ENCODE results near the gene ANGPTL8. TPM values are rescaled to one million over a fixed set of nuclear protein-coding genes. Genes with fewer than 3 reads are reported as not detected.

Gene ANGPTL8
- total and polyA plus RNA-seq, 7 donors, result 0.08 to 14.6 (median 0.48) TPM; not detected in 2

DNA sequence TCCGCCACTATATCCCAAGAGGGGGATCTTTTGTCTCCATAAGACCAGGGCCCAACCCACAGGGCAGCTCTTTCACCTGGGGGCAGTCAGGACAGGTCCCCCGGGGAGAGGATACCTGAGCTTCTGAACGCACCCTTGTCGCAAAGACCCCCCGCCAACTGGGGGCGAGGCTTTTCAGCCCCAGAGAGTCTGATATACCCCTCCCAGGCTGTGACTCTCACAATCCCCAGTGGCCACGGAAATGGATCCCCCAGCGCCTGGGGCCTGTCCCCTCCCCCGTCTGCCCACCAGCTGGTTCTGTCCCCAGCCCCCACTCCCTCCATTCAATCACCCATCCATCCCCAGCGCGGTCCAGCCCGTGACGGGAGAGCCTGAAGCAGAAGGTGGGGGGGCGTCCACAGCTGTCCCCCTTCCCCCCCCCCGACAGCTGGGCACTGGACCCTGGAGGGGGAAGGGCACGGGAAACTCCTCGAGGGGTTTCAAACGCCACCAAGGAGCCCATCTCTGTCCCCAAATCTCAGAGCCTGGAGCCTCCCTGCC is 22.1 kb downstream of the ANGPTL8 start:
- TF ChIP-seq, protein P1, sequence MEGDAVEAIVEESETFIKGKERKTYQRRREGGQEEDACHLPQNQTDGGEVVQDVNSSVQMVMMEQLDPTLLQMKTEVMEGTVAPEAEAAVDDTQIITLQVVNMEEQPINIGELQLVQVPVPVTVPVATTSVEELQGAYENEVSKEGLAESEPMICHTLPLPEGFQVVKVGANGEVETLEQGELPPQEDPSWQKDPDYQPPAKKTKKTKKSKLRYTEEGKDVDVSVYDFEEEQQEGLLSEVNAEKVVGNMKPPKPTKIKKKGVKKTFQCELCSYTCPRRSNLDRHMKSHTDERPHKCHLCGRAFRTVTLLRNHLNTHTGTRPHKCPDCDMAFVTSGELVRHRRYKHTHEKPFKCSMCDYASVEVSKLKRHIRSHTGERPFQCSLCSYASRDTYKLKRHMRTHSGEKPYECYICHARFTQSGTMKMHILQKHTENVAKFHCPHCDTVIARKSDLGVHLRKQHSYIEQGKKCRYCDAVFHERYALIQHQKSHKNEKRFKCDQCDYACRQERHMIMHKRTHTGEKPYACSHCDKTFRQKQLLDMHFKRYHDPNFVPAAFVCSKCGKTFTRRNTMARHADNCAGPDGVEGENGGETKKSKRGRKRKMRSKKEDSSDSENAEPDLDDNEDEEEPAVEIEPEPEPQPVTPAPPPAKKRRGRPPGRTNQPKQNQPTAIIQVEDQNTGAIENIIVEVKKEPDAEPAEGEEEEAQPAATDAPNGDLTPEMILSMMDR (IDR thresholded peaks at IDR 0.05), result no peak
- peaks cover 0 to 31% (median 12%) of the 10 kb centered on the region in 3 donors for H3K27me3 ChIP-seq (ENCODE audit: insufficient read depth in 3 of 3, low read length in 2 of 3)
- H3K9me3 ChIP-seq, result no peaks in the 10 kb centered on the region
- H3K36me3 ChIP-seq (ENCODE audit: insufficient read depth in 1 of 2, low read depth in 1 of 2), result no peaks in the 10 kb centered on the region
- 13 to 26% (median 21%) methylated on average over 13 to 18 of the region's 18 CpGs for WGBS, 3 donors
- ATAC-seq (peak in 1 of 4 donors; percentile 3), DNase-seq (no peak)
- intact Hi-C loops (cut with DNase I), result no loop called here
- no peaks in the 10 kb centered on the region for H3K4me1 ChIP-seq
- H3K27ac ChIP-seq, result peak overlapping the region; percentile 76
- H3K4me3 ChIP-seq, result peak overlapping the region; percentile 70

DNA sequence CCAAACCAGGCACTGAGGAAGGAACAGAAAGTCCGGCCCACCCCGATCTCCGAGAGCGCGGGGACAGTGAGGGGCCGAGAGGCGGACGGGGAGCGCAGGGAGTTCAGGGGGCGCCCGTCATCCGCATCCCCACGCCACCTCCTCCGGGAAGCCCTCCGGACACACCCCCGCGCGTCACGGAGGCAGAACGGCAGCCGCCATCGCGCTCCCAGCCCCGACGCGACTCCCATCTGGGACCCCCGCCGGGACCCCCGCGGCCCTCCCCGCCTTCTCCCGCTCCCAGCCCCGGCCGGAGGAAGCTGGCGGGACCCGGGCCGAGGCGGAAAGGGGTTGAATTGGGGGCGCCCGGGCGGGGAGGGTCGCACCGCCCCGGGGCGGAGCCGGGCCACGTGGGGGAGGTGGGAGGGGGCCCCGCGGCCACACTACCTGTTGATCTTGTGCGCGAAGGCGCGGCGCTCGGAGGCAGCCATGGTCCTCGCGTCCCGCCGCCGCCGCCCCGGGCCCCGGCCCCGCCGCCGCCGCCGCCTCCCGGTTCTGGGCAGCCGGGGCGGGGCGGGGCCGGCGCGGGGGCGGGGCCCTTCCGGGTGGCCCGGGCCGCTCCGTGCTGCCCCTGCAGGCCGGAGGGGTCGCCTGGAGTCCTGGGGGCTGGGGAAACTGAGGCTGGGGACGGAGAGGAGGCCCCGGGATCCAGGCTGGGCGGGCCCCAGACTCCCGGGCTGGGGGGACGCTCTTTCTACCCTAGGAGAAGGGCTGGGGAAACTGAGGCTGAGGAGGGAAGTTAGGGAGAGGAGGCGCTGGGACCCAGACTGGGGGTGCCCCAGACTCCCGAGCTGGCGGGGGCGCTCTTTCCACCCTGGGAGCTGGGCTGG is 22.8 kb downstream of the ANGPTL8 start, which contains the start of gene DOCK6:
TSS of gene DOCK6 (minus strand) at position 554 of the 869 bp plus-strand sequence. CDS start at position 470, 84 bp downstream.
- Histone ChIP-seq H3K27me3 (ENCODE audit: insufficient read depth in 3 of 3, low read length in 2 of 3) (peaks cover 0 to 31% (median 12%) of the 10 kb centered on the region in 3 donors), H3K4me3 (peak within 1 kb of the TSS; percentile 70), H3K9me3 (no peaks in the 10 kb centered on the region), H3K4me1 (no peaks in the 10 kb centered on the region), H3K27ac (peak within 1 kb of the TSS; percentile 76), H3K36me3 (ENCODE audit: insufficient read depth in 1 of 2, low read depth in 1 of 2) (no peaks in the 10 kb centered on the region)
- 1 to 4% (median 2%) methylated on average over 41 to 91 of the region's 91 CpGs for WGBS, 3 donors
- DNase-seq, result peak; percentile 49 to 64
- intact Hi-C loops (cut with DNase I), result no loop called here
- ATAC-seq, result peak in 2 of 4 donors; percentile 17 to 49
- TF ChIP-seq, protein P1 (IDR thresholded peaks at IDR 0.05), result peak; percentile 21

DNA sequence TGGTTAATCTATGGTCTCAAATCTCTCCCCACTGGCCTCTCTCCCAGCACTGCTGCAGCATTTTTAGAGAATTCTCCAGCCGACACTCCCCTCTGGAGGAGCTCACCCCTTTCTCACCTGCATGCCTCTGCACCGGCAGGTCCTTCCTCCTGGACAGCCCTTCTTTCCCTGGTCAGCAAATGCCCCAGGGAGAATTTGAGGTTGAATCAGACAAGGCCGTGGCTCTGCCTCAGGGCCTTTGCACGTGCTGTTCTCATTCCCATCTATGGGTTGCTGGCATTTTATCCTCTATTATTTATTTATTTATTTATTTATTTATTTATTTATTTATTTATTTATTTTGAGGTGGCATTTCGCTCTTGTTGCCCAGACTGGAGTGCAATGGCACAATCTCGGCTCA is 24.3 kb downstream of the ANGPTL8 start:
- no peaks in the 10 kb centered on the region for H3K4me1 ChIP-seq
- TF ChIP-seq, protein P1 (IDR thresholded peaks at IDR 0.05), result no peak
- ATAC-seq (no peak), DNase-seq (no peak)
- intact Hi-C loops (cut with DNase I), result no loop called here
- peaks cover 0 to 31% (median 12%) of the 10 kb centered on the region in 3 donors for H3K27me3 ChIP-seq (ENCODE audit: insufficient read depth in 3 of 3, low read length in 2 of 3)
- H3K4me3 ChIP-seq, result no peak overlapping the region
- H3K27ac ChIP-seq, result no peak overlapping the region
- 87 to 95% (median 94%) methylated on average over 6 of the region's 6 CpGs for WGBS, 3 donors
- no peaks in the 10 kb centered on the region for H3K36me3 ChIP-seq (ENCODE audit: insufficient read depth in 1 of 2, low read depth in 1 of 2)
- no peaks in the 10 kb centered on the region for H3K9me3 ChIP-seq

DNA sequence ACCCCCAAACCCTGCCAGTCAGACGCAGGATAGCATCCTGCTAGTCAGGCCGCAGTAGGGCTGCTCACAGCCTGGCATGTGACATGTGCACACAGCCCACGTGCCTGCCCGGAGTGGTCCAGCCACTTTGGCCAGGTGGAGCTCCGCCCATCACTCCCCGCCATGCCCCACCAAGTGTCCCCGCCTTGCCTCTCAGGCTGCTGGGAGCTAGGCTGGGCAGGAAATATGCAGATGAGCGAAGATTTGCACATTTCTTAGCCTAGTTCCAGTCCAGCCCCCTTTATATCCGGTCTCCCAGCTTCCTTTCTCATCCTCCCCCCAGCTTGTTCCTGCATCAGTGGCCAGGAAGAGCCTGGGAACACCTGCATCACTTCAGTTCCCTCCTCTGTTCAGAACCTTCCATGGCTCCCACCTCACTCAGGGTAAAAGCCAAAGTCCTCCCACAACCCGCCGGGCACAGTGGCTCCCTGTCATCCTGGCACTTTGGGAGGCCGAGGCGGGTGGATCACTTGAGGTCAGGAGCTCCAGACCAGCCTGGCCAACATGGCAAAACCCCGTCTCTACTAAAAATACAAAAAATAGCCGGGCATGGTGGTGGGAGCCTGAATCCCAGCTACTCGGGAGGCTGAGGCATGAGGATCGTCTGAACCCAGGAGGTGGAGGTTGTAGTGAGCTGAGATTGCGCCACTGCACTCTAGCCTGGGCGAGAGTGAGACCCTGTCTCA is 25.2 kb downstream of the ANGPTL8 start:
- Histone ChIP-seq H3K27me3 (ENCODE audit: insufficient read depth in 3 of 3, low read length in 2 of 3) (peaks cover 0 to 31% (median 12%) of the 10 kb centered on the region in 3 donors), H3K9me3 (no peaks in the 10 kb centered on the region), H3K36me3 (ENCODE audit: insufficient read depth in 1 of 2, low read depth in 1 of 2) (no peaks in the 10 kb centered on the region), H3K4me3 (no peak overlapping the region), H3K27ac (no peak overlapping the region), H3K4me1 (no peaks in the 10 kb centered on the region)
- TF ChIP-seq, protein P1 (IDR thresholded peaks at IDR 0.05), result no peak
- 61 to 70% (median 67%) methylated on average over 19 of the region's 19 CpGs for WGBS, 3 donors
- intact Hi-C loops (cut with DNase I), result no loop called here
- ATAC-seq, result peak; percentile 34 to 43 (median 39)
- DNase-seq, result peak in 1 of 2 donors; percentile 69

Measured in psoas muscle (tissue), 8 donors.